NCI-H1436 (cell line): ENCODE measurements around the gene KIAA1614.

Source experiments
- DNase-seq: peaks from one replicate; lab custom pipeline; 2025; lab: John Stamatoyannopoulos, UW

The KIAA1614 gene, protein sequence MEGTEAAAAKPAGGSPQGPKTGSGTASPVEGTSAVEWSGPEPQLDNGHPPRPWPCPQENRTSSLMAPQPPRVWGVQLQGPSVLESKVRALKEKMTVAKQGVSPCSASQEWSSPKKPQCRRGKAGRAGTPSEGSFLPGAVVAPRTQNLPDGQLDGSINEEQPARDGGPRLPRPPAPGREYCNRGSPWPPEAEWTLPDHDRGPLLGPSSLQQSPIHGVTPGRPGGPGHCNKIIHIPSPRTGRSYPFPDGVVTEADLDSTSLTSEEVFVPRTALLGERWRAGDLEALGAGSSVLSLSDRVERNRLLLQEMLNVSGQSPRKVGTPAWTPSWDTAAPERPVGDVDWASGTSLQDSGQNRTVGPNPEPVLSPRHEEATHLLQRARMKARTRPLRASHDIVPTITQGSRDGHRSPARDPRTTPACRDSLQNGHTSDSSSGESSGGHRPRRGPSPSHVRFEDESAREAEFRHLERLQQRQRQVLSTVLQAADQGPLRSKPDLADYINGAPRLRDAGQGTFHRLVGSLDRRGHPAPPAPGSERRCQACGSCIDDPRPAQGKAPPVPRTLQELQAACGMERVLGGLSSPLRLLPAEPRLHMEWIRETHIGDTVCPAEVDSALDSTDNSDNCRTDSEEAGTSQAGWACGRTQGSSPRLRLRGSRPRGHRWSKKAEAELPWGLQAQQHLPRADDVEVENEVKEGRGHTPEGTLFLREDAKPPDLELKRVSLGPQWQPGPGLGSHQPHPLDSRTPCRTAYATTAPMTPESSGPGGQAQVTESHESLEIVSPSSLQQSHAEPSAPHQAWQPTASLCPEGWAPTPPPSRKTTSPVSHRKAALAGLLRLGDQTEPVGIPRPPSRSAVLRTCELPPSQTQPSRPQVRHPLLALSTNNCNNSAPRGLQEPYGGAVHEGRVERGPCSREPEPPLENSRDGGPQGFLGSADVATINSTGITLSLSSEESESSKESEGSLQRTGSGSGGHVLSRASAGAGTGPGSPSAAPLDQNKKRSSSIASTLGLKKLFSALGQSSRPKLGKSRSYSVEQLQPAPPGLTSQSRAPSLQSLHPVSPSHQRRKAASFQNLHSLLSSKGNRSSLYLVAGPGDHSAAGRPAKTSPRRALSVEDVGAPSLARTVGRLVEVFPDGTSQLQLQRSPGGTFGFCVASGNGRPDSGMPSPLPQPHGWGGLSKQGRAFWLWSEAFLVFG

DNA sequence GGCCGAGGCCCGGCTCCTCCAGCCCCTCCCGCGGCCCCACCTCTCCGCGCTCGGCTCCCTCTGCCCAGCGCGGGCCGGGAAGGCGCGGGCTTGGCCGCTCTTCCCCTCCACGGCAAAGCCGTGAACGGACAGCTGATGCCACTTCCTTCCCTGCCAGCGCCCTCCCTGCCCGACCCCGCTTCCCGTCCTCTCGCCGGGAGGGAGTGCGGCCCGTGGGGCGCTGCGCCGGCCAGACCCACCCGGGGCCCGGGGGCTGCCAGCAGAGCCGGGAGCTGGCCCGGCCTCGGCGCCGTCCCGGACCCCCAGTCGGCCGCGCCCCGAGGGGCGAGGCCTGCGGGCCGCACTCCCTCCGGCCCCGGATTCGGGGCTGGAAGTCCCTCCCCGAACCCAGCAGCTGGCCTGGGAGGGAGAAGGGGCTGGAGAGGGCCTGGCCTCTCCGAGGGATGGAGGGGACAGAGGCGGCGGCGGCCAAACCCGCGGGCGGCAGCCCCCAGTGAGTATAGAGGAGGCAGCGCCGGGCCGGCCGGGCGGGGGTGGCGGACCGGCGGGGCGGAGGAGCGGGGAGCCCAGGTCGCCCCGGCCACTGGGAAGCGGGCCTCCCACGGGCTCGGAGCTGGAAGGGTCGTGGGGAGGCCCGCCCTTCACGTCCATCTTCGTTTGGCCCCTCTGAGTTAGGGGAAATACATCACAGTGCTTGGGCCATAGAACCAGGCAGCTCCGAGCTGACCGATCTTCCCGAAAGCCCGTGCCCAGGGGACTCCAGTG lies at the start of gene KIAA1614:
Gene KIAA1614, plus strand, starts transcription at position 97 of the 765 bp plus-strand sequence. Its CDS starts 347 bp downstream, at position 444.
- DNase-seq: no peak

DNA sequence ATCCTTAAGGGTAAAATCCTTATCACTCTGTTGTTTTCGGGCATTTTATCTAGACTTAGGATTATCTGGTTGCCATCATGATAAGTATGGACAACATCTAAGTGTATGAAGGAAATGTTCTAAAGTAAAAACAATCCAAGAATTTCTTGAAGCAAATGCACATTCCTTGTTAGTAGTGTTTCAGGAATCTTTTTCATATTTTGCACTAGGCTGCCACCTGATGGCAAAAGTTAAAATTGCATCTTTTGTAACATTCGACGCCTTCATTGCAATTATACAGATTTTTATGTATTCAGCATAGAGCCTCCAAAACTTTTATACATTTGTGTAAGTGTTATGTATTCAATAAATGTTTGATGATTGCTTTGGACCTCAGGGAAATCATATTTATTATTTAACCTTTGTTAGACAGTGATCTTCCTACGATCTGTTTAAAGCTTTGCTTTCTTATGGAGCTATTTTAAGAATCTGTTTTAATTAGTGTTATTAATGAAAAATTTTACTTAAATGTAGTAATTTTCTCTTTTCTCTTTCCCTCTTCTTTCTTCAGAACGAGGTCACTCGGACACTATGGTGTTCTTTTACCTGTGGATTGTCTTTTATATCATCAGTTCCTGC lies 49.4 kb upstream of the KIAA1614 start:
- peak; percentile 27 for DNase-seq

DNA sequence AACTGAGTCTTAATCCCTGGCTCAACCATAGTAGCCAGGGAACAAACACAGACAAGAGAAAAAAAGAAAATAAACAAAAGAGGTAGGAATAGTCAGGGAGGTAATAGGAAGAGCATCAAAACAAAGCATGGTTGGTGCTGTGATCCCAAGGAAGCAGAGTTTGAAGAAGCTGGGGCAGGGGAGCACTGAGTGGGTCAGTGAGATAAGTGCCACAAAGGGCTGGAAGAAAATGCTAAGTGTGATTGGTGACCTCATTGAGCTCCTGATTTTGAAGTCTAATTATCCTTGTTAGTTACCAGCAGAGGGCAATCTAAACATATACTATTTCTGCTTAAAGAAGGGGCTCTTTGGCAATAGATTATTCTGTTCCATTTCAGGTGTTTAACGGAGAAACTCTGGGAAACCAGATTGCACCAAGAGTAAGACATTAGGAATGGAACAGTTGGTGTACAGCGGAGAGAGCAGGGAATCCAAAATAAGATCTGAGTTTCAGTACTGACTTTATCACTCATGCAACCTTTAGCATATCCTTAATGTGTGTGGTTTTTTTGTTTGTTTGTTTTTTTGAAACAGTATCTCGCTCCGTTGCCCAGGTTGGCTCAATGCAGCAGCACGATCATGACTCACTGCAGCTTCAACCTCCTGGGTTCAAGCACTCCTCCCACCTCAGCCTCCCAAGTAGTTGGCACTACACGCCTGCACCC lies 30.7 kb upstream of the KIAA1614 start:
- peak; percentile 47 for DNase-seq

DNA sequence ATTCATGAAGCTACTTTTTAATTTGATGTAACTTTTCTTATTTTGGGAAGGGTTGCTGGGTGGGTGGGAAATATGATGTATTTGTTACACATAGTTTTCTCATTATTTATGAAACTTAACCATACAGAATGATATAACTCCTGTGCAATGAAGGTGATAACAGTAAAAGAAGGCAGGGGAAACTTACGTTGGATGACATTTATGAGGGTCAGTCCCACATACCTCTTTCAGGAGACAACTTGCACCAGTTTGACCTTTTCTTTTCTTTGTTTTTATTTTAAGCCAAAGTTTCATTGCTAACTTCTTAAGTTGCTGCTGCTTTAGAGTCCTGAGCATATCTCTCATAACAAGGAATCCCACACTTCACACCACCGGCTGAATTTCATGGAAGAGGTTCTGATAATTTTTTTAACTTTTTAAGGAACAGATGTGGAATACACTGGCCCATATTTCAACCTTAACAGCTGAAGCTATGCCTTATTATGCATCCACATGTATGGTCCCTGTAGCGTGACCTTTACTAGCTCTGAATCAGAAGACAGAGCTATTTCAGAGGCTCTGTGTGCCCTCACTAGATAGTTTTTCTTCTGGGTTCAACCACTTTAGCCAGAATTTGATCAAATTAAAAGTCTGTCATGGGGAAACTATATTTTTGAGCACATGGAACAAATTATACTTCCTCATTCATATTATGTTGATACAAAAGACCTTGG lies 28.0 kb upstream of the KIAA1614 start:
- DNase-seq: no peak

DNA sequence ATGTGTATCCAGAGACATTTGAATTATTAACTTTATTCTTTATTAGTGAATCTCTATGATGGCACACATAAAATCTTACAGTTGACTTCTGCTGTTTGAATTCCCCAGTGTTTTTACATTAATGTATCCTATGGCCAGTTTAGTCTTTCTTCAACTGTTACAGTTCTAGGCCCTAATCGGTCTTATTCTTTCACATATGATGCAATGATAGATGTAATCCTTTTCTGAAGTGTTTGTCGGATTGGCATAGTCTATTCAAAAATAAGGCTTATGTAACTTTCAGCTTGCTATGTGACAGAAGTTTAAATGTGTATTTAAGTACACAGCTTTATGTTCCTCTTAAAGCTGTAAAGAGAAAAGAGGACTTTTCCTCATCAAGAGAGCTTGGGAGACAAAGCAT lies 26.4 kb upstream of the KIAA1614 start:
- no peak for DNase-seq

DNA sequence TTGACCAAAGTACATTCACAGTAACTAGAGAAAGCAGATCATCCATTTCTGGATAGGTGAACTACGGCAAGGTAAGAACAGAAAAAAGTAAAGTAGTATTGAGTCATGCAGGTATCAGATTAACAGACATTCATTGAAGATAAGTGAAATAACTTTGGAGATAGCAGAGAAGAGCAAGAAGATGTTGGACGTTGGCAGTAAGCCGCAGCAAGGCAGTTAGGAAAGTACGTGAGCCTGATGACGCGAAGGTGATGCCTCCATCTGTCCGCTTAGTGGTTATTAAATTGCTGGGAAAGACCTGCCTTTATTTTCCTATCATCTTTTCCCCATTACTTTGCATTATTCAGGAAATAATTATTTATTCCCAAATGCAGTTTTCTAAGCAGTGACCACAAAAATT lies 24.9 kb upstream of the KIAA1614 start:
- DNase-seq: no peak

DNA sequence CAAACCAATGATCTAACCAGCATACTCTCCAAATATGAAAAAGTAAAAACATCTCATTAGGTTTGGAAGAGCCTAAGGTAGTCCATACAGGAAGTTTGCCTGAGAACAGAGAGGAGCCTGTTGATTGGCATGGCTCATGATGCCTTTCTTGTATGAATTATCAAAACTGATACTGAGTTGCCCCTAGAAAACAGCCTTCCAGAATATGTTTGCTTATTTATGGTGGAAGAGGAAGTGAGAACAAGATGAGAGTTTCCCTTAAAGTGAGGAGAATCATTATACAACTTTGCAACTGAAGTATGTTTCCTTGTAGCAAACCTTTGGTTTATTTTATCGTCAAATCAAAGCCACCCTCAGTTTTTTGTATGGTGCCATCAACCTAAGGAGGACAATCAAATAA lies 23.8 kb upstream of the KIAA1614 start:
- no peak for DNase-seq

DNA sequence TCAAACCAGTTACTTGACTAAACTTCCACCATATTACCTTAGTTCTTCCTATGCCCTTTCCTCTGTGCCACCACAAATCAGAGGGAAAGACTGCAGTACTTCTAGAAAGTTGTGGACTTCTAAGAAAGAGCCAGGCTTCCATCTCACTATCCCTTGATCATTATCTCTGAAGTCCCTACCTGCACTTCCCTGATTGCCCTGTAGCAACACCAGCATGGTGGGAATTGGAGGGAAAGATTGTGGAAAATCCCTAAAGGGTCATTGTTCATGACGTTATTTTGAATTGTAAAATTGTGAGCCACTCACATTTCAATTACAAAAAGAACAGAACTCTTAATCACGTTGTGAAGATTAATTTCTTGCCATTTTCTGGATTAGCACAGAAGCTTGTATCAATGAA lies 23.4 kb upstream of the KIAA1614 start:
- no peak for DNase-seq

DNA sequence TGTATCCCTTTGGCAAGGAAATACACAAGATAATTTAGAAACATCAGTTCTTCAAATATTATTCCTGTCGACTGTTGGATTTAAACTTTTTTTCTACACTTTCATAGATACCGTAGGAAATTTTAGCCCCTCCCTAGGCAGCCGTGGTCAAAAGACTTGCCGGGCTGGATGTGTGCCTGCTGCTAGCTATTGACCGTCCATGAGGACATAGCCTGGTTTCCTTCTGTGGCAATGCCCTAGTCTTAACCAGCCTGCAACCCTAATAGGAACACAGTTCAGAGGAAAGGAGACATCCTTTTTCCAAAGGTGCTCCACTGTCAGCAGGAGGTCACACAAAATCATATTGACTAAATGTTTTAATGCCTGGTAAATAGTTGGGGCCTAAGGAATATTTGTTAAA lies 20.4 kb upstream of the KIAA1614 start:
- no peak for DNase-seq

DNA sequence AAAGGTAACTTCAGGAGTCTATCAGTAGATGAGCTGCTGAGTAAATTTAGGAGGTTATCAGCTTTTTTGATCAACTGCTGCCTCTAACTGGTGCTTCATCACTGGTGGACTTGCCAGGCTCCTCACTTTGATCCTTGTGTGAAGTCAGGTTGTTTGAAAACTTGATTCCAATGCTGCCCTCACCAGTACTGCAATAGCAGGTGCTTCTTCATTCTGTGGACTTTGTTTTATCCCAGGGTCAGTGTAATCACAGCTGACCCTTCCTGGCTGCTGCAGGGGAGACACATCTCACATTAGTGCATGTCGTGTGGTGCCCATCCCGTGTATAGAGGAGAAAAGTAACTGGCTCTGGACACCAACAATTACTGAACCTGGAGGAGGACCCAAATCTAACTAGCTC lies 20.0 kb upstream of the KIAA1614 start:
- no peak for DNase-seq

DNA sequence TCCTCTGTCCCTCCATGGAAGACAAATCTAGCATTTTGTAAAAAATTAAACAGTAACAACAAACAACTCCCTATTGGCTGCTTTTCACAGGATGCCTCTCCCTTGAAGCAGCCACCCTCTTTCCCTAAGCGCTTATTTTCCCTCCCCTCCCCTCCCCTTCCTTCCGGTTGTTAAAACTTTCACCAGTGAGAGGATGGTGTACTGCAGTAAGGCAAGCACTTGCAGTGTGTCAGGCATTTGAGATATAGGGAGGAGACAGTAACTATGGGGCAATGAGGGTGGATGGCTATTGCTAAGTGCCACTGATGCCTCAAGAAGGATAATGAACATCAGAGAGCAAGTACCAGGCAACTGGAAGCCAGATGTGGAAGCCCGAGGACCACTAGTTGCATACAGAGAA lies 19.1 kb upstream of the KIAA1614 start:
- no peak for DNase-seq

DNA sequence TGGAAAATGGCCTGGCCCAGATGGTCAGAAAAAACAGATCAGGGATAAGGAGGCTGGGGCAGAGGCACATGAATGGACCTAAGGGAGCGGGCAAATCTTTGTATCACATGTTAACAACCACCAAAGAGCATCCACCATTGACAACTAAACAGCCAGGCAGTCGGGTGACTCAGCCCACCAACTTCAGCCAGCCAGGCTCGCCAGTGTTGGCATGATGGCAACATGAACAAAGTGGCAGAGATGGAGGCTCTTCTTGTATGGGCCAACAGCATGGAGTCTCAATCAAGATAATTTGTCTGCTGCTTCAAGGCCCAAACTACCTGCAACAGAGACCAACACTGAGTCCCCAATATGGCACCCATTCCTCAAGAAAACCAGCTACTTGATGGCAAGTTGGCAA lies 16.5 kb upstream of the KIAA1614 start:
- DNase-seq: no peak

DNA sequence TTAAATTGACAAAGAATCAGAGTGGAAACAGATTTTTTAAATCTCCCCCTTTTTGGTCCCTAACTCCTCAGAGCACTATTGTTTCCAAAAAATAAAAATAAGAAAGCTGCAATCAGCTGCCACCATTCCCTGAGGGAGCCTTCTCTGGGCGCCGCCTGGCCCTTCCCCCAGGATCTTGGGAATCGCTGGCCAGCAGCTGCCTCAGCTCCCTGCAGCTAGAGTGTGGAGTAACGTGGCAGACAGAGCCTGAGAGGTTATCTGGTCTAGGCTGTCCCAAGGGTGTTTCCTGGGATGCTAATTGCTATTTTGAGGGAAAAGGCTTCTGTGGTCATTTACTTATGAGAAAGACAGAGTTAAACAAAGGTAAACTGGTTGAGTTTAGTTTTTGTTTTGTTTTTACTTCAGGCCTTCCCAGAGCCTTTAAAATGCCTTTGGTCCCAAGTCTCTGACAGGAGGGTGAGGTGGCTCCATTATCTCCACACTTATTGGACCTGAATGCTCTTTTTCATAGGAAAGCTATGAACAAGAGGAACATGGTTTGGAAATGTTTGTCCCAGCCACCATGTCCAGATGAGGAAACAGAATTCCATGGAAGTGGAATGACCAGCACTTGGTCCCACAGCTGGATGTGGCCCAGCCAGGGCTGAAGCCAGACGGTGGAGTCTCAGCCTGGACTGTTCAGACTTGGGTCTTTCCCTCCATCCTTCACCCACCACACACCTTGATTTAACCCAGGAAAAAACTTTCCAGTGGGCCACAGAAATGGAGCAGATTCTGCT lies 14.1 kb upstream of the KIAA1614 start:
- DNase-seq: no peak

DNA sequence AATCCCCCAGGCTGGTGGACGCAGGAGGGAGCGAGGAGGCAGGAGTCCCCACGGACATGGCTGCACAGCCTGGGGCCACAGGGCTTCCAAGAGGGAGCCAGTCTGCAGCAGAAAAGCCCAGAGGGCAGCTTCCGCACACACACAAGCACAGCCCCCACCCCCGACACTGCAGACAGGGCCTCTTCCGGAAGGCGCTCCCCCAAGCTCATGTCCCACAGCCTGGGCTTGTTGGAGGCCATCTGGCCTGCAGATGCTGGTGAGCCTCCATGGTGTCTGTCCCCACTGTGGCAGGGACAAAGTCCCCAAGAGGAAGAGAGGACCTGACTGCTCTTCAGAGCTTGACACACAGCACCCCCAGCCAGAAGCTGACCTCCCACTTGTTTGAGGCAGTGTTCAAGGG lies 13.4 kb upstream of the KIAA1614 start:
- no peak for DNase-seq

DNA sequence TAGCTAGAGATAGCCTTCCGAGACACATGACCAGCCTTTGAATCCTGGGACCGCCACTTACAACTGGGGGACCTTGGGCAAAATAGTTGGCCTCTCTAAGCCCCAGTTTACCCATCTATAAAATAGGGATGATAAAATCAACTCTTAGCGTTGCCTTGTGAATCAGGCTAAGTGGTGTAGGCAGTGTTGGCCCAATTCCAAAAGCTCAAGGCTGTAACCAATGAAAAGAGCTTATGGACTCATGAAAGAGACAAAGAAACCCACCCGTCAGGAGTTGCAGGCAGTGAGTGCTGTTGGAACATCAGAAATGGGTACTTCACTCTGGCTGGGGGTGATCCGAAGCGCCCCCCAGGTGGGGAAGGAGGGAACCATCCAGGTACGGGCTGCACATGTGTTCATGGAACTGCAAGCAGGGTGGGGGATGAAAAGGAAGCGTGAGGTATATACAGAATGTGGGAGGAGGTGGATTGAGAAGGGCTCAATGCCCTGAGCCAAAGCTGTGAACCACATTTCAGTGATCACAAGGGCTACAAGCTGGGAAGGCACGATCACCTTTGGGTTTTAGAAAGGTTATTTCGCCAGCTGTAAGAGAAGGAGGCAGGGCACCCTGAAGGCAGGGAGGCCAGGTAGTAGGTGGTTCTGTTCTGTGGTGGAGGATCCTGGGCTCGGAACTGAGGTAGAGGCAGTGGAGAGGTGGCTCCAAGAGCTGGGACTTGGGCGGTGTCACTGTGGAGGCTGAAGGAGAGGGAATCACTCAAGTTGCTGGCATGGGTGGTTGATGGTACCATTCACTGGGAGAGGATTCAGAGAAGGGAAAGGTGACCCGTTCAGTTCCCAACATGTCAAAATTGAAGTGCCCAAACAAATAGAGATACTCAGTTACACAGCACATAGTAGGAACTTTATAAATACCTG lies 11.4 kb upstream of the KIAA1614 start:
- DNase-seq: no peak

DNA sequence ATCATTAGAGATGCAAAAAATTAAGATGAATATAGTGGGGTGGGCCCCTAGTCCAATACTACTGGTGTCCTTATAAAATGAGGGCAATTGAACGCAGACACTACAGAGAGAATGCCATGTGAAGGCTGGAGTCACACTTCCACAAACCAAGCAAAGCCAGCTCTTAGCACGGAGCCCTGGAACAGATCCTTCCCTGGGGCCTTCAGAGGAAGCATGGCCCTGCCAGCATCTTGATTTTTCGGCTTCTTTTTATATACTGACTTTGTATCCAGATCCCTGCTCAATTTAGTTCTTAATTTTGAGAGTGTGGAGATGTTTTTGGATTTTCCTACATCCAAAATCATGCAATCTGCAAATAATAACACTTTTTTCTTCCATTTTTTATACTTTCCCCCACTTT lies 10.2 kb upstream of the KIAA1614 start:
- DNase-seq: no peak

DNA sequence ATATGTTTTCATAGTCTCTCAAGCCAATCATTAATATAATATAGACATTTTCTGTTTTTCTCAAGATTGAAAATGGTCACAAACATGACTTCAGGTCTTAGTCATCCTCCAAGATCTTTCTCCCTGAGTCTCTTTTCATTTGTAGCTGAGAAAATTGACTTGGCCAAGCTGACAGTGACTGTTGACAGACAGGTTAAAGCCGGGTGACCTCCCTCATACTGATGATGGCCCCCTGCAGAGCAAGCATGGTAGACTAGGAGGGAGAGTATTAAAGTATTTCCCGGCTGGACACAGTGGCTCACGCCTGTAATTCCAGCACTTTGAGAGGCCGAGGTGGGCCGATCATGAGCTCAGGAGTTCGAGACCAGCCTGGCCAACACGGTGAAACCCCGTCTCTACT lies 6.8 kb upstream of the KIAA1614 start:
- DNase-seq: no peak

DNA sequence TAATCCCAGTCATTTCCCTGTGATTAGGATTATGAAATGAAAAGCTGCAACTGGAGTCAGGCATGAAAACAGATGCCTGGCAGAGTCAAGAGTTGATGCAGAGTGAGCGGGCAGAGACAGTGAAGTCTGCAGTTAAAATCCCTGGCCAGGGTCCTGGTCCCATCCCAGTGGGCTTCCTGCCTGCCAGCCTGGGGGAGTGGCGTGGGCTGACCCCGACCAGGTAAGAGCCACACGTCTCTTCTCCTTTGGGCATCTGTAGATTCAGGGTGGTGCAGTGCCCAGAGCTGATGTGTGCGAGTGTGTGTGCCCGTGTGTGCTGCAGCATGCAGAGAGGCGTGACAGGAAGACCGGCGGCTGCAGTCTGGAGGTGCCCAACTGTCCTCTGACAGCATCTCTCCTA lies 6.2 kb upstream of the KIAA1614 start:
- DNase-seq: no peak
